GM18505 (cell line): ENCODE results near the gene GRIA3.
"Not testable (repeated sequence)": the region's sequence is repeated elsewhere in the genome, so short reads cannot be mapped to it uniquely, and the experiment has no call there.

Experiments used
- ATAC-seq: cut with Tn5 transposase; IDR thresholded peaks from one replicate; pipeline ENCODE4 v1.9.1; 2021; ENCODE audit not compliant: unreplicated experiment
- POLR2A ChIP-seq: IDR thresholded peaks from 4 replicates; pipeline ENCODE4 v1.6.1; 2011; ENCODE audit warnings: borderline replicate concordance; ENCODE audit not compliant: insufficient read depth, insufficient read length; ENCODE audit errors: extremely low read depth

Gene GRIA3

GRCh38 chrX:123274796-123275195, 90.7 kb downstream of the GRIA3 start:
- no peak for TF ChIP-seq POLR2A
- ATAC-seq, result no peak

- no peak for ATAC-seq
- no peak for TF ChIP-seq POLR2A
These were observed 93.3 kb downstream of the GRIA3 start for GRCh38 chrX:123277347-123277746.

GRCh38 chrX:123277821-123278220, 93.7 kb downstream of the GRIA3 start:
- ATAC-seq, result no peak
- TF ChIP-seq POLR2A, result no peak

GRCh38 chrX:123282241-123282640, 98.2 kb downstream of the GRIA3 start:
- no peak for ATAC-seq
- TF ChIP-seq POLR2A, result no peak

GRCh38 chrX:123283407-123283806, 99.3 kb downstream of the GRIA3 start:
- not testable (repeated sequence) for ATAC-seq

- ATAC-seq, result no peak
- TF ChIP-seq POLR2A, result no peak
These were observed 107.5 kb downstream of the GRIA3 start for GRCh38 chrX:123291623-123292022.

GRCh38 chrX:123298026-123298425, 113.9 kb downstream of the GRIA3 start:
- no peak for TF ChIP-seq POLR2A
- no peak for ATAC-seq

GRCh38 chrX:123303429-123303828, 119.4 kb downstream of the GRIA3 start:
- no peak for TF ChIP-seq POLR2A
- ATAC-seq, result no peak

- no peak for ATAC-seq
- TF ChIP-seq POLR2A, result no peak
These were observed 124.6 kb downstream of the GRIA3 start for GRCh38 chrX:123308658-123309057.

- no peak for ATAC-seq
These were observed 126.0 kb downstream of the GRIA3 start for GRCh38 chrX:123310112-123310511.

GRCh38 chrX:123311486-123311885, 127.4 kb downstream of the GRIA3 start:
- ATAC-seq, result no peak
- TF ChIP-seq POLR2A, result no peak

More at GRCh38 chrX:123310112-123310511, 126.0 kb downstream of the GRIA3 start:
- no peak for TF ChIP-seq POLR2A

- no peak for TF ChIP-seq POLR2A
- ATAC-seq, result no peak
These were observed 129.4 kb downstream of the GRIA3 start for GRCh38 chrX:123313486-123313885.

GRCh38 chrX:123320622-123321021, 136.5 kb downstream of the GRIA3 start:
- no peak for ATAC-seq

GRCh38 chrX:123322536-123322935, 138.5 kb downstream of the GRIA3 start:
- ATAC-seq, result no peak
- TF ChIP-seq POLR2A, result no peak

More at GRCh38 chrX:123320622-123321021, 136.5 kb downstream of the GRIA3 start:
- no peak for TF ChIP-seq POLR2A

- no peak for ATAC-seq
These were observed 140.5 kb downstream of the GRIA3 start for GRCh38 chrX:123324625-123325024.

More at GRCh38 chrX:123324625-123325024, 140.5 kb downstream of the GRIA3 start:
- no peak for TF ChIP-seq POLR2A
